ELF-1 (cell line): Measurements from ENCODE around the gene FBXW8.

ENCODE experiments used
- DNase-seq: peaks from one replicate; pipeline ENCODE4 v3.0.0-alpha.2; 2016; ENCODE audit warnings: low read depth, low spot score

Gene FBXW8

DNA sequence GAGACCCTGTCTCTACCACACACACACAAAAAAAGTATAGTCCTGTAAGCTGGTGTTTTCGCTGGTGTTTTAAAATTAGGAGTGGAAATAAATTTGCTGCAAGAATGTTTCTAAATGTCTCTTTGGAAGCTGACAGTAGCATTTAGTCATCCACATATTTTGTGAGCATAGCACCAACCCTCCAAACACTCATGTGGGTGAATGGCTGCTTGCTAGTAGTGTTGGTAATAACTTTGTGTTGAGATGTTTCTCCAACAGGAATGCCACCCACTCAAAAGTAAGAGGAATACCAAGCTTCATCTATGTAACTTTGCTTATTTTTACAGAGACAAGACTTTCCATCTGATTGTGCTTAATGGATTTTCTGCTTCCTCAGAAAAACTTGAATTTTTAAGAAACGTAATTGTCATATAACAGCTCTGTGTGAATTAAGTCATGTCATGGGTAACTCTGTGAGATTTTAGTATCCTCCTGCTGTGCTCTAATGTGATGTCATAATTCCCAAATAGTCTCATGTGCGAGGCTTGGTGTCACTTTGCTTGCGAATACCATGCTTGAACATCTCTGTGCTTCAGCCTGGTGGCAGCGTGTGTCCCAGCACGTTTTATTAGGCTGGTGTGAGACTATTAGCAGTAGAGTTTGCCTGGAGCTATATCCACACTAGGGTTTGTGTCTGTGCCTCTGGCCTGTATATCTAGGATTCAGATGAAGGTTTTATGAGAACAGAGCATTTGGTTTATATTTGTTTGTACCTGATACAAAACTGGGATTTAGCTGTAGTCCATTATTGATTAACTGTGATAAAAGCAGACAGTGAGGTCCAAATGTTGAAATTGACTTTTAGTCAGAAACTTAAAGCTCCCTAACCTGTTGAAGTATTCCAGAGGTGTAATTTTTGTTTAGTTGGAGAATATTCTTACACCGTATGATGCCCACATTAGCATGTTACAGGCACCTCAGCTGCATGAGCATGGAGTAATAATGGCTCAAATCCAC, 80.5 kb downstream of the FBXW8 start:
- no peak for DNase-seq

DNA sequence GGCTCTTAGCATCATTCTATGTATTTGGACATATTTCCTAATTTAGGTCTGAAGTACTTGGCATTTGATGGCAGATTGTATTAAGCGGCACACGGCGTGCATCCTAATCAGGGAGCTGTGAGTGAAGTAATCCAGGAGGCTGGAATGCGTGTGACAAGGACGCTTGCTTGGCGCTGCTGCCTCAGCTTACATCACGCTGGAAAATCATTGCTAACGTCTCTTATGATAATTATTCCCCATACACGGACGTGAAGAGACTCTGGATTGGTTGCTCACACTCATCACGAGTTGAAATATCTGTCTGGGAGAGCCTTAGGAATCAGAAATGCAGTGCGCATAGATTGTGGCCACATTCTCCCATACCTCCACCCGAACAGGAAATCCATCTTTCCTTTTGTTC, 85.3 kb downstream of the FBXW8 start:
- no peak for DNase-seq

DNA sequence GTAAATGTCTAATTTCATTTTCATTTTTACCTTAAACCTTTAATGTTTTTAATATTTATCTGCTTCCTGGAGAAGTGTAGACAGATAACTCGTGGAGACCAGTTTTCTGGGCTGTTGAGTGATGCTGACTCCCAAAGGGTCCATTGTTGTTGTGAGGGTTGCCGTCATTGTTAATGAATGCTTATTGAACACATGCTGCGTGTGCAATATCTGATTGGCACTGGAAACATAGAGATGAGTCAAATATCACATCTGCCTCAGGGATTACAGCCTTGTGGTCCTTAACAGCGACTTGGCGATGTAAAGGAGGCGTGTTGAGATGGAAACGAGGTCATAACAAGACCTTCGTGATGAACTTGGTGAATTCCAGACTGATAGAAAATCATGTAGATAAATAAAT, 85.9 kb downstream of the FBXW8 start:
- no peak for DNase-seq

DNA sequence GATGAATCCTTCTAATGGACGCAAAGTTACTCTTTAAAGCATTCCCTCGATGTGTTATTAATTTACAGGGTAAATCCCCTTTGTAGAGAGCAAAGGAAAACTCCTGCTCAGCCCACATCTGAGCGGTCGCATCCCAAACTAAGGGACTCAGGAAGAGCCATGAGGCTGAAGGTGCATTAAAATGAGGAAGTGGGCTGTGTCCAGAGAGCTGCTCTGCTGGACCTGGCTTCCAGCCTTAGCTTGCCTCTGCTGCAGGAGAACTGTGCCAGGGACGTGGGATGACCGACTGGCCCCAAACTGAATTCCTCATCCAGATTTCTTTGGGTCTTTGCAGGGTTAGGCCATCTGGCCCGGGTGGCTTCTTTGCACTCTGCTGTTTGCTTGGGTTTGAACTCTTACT, 88.3 kb downstream of the FBXW8 start:
- no peak for DNase-seq

DNA sequence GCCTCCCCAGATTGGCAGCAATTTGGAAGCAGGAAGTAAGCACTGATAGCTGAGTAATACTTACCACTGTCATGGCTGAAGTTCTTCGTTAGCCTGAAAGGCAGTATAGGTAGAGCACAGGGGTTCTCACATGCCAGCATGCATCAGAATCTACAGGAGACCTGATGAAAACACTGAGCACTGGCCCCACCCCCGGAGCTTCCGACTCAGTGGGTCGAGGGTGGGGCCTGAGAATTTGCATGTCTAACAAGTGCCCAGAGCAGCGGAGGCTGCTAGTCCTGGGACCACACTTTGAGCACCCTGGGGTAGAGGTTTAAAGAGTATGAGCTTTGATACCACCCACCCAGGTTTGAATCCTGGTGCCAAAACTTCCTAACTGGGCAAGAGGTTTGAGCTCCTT, 89.6 kb downstream of the FBXW8 start:
- DNase-seq, result peak; percentile 33

DNA sequence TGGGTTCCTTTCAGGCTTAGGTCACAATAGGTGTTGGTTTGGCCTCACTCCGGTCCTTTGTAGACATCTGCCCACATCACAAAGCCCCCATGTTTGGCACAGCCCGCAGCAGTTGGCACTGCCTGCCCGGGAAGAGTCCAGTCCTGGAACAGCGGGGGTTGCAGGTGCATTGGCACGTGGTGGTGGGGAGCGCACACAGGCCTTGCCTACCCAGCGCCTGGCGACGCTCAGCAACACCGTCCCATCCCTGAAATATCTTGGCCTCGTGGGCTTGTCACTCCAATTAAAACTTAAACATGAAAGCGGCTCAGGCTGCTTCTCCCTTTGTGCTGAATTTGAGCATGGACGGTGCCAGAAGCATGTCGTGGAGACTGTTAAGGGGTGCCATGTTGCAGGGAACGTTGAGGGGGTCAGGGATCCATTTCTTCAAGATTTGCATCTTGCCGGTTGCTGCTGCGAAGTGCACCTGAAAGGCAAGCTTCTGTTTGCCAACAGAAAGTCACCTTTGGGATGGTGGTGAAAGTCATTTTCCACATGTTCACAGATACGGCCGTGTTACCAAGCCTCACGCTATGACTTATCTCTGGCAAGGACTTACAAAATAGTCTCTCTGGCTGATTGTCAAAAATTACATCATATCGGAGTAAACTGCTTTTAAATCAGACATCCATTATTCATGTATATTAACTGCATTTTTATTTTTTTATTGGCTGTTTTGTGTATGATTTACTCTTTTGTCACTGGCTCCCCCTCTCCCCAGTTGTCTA, 91.5 kb downstream of the FBXW8 start:
- DNase-seq, result no peak

DNA sequence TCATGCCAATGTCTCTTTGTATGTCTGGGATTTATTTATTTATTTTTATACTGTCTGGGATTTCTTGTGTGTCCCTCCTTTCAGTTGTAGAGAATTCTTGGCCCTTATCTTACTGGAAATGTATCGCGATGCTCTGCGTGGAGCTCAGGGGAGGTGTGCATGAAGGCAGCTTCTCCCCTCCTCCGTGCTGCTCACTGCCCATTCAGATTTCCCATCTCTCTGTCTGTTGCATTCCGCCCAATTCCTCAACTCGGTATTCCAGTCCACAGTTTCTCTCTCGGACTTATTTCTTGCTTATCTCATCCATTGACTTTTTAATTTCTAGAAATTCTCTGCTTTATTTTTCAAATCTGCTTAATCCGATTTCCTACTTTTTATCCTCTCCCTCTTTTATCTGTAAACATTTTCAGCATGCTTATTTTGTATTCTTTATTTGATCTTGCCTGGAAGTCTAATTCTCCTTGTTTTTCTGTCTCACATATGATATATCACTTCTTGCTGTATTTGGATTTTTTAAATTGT, 93.2 kb downstream of the FBXW8 start:
- no peak for DNase-seq

DNA sequence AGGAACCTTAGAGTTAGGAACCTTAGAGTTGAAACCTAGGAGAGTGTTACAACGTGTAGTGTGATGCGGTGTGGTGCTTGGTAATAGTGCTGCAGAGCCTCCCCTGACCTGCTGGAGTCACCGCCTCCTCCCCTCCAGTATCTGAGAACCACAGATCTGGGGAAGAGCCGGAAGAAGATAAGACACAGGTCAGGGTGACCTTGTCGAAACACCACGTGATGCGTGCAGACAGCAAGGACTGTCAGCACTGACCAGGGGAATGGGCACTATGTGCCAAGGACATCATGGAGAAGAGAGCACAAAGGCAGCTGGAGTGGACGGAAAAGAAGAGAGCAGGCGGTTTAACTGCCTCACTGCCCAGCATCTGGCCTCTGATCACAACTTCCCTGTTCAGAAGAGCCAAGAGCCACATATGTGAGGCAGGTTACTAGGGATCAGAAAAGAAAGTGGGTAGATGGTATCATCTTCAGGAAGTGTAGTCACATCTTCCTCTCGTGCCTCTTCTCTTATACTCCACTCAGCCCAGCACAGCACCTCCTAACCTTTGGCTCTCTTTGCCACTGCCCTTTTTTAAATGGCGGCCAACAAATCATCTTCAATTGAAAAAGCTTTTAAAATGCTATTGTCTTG, 94.8 kb downstream of the FBXW8 start:
- DNase-seq, result no peak

DNA sequence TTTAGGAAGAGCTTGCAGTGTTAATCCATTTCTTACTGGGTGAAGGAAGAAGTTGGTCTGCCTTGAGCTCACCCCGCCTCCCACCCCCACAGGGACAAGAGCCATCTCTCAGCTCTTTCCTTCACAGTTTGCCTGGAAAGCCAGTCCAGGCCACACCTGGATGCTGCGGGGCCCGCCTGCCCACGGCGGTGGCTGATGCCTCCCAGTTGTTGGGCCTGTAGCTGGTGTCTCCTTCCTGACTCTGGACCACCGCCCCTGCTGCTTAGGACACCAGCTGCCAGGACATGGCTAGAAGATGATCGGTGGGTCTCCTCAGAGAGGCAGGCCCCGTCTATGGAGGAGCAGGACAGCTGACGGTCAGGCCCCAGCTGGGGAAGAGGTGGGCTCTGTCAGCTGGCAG, 95.6 kb downstream of the FBXW8 start:
- DNase-seq, result no peak

DNA sequence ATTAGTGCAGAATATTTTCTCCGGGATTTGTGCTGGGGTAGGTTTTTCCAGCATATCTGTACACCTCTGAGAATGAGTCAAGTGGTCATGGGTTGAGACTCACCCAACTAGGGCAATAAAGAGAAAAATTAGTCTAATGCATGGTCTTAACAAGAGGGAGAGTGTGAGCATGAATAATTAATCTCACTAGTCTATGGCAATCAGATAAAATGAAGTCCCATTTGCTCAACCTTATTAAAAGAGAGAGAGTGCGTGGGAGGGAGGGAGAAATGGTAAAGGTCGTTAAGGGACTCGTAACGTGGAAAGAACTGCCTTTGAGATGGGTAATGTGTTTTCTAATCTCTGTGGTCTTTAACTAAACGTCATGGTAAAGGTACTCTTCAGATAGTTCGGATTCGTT, 96.8 kb downstream of the FBXW8 start:
- no peak for DNase-seq

DNA sequence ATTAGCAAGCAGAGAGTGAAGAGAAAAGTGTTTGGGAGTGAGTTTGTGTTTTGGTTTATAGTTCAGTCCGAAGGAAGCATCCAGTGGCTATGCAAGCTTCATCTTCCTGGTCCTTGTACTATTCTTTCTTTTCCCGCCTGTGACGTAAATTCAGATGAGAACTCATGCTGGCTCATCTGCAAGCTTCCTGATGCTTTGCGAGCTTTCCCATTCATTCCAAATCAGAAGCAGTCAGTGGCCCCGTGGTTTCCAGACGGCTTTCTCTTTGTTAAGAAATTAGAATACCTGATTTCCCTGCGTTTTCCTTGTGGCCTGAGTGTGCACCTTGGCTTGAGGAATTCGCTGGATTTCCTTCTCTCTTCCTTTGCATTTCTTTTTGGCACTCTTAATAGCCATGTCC, 99.0 kb downstream of the FBXW8 start:
- peak; percentile 6 for DNase-seq

DNA sequence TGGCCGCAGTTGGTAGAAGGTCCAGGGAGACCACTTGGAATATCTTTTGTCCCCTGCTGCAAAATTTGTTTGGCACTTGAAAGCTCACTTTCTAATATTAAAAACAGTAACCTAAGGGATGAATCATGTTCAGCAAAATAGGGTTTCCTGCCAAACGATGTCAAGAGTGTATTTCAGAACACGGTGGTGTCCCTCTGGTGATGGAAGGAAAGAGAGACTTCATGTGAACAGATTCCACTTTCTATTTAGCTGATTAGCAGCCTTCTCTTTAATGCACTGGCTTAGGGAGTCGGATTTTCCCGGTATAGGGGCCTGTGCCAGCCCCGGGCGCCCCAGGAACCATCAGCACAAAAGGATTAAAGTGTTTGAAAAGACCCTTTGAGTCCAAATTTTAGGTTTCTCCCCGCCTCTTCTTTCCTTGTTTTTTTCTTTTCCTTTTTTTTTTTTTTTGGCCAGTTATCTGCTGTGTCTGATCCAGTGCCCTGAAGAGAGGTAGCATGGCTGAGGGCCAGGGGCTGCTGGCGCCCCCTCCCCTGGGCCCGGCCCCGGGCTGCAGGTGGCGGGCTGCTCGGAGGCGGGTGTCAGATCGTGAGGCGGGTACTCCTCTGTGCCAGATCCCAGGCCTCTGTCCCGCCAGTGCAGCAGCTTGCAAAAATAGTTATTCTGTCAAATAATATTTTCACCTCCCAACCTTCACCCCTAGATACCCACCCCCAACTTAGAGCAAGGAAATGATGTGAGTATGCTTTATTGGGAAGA, 100.1 kb downstream of the FBXW8 start:
- DNase-seq, result no peak

DNA sequence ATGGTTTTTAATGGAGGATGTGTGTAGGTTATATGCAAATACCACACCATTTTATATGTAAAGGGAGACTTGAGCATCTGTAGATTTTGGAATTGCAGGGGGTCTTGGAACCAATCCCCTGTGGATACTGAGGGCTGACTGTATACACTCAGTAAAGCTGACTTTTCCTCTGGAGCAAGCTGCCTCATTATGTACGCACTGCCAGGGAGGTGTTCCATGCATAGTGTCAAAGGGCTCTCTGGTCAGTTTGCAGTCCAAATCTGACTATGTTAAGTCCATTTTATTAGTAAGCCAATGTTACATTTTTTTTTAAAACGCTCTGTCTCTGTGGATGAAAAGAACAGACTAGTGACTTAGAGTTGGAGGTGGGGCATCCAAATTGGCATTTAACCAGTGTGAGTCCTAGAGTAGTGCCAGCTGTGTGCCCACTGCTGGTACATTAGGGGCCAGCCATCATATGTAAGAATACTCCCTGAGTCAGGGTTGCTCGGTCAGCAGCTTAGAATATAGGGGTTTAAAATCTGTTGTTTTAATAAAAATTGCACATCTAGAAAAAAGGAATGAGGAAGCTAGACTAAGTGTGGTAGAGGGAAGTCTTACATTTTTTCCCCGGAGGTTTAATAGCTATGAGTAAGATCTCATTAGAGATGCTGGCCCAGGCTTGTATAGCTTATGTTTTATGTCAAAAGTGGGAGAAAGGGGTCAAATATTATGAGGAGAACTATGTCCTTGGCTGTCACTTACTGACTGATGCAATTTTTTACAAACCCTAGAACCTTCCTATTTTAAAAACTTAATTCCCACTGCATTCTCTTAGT, 101.4 kb downstream of the FBXW8 start:
- no peak for DNase-seq

DNA sequence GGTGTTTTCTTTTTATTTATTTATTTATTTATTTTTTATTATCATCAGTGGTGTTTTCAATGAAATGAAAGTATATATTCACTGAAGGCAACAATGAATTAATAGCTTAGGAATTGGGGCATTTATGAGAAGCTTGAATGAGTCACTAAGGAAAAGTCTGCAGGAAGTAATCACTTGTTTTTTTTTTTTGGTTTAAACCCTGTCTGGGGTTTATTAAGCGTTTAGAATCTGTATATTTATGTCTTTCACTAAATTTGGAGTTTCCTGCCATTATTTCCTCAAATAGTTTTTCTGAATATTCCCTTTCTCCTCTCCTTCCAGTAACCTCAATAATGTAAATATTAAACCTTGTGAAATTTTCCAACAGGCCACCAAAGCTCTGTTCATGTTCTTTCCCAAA, 103.0 kb downstream of the FBXW8 start:
- no peak for DNase-seq

DNA sequence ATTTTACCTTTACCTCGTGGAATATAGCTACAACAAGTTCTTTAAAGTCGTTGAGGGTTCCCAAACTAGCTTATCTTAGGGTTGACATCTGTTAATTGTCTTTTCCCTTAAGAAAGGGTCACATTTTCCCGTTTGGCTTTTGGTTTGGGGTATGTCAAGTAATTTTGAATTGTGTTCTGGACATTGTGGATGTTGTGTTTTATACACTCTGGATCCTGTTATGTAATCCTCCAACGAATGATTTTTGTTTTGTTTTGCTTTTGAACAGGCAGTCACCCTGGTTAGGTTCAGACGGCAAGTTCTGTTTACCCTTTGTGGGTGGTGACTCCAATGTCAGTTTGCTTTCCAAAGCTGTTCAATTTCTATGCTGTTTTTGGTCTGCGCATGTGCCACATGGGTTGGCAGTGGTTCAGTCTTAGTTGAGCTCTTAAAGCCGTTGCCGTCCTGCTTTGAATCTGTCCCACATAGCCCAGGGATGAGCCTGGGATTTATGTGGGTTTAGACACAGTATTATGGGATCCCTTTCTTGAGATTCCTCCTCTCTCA, 103.7 kb downstream of the FBXW8 start:
- DNase-seq, result no peak

DNA sequence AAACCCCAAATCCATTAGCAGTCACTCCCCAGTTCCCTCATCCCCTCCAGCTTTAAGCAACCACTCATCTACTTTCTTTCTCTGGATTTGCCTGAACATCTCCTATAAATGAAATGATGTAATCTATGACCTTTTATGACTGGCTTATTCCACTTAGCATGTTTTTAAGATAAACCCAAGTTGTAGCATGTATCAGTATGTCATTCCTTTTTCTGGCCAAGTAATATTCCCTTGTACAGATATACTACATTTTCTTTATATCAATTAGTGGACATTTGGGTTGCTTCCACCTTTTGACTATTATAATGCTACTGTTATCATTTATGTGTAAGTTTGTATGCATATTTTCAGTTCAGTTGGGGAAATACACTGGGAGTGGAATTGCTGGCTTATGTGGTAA, 105.1 kb downstream of the FBXW8 start:
- DNase-seq, result no peak

DNA sequence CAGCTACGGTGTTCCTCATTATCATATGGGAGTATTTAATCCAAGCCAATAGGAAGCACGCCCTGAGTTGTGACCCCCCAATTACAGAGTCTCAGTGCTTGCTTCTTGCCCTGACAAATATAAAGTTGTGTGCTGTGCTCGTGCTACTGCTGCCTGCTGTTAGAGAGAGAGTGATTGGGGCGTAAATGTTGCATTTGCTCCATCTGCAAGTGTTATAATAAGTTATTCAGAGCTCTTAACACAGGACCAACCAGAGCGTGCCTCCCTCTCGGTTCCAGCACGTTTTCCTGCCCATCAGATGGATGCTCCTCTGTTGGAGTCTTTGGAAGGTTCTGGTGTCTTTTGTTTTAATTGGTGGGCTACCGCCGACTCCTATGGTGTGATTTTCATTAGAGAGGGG, 107.1 kb downstream of the FBXW8 start:
- no peak for DNase-seq

DNA sequence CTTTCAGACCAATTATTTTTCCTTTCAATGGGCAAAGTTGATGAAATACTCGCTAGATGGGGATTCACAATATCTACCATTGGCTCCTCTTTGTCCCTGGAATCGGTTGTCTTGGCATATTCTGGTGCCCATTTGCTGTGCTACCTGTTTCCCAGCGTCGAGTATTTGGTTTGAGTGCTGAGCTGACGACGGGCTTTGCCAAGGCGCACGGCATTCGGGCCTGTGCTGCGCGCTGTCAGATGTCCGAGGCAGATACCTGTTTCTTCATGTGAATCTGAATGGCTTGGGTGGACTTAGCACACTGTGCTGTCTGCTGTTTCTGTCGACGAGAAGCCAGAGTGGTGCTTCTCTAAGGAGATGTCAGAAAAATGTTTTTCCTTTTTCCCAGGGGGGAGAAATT, 107.5 kb downstream of the FBXW8 start:
- no peak for DNase-seq

DNA sequence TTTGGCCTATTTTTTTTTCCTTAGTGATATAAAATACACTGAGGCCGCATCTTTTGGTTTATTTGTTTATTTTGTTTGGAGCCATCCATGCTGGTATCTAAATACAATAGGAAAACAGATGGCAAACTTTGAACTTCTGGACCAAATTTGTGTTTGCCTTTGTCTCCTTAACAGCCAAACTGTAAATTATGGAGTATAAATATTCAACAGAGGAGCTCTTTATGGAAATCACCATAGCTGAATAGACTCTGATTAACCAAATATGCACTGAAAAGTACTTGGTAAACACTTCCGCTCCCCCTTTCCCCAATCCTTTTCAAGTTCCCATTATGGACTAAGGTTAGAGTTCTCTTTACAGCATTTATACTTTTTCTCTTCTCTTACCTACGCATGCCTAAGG, 107.9 kb downstream of the FBXW8 start:
- DNase-seq, result no peak

DNA sequence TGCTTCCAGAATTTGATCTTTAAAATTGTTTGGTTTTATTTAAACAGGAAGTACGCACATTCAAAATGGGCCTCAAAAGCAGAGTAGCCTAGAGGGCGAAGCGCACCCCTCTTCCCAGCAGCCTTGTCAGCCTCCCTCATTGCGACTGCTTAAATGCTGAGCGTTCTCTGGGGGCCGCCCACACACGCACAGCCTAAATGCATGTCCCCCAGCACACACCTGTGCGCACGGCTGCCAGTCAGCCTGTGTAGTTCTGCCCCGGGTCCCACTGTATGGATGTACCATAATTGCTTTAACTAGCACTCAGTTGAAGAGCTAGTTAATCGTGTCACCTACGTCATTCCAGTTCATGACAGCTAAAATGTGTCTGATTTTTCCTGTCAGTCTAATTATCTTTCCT, 109.1 kb downstream of the FBXW8 start:
- DNase-seq, result no peak
